ENCODE results near the gene IFT88.

The IFT88 gene

GRCh38 chr13:20582026-20582425 lies 15.1 kb downstream of the IFT88 start:
- H3K27ac Mint-ChIP-seq: no peak overlapping the region
- peaks cover 51% of the 10 kb centered on the region for H3K36me3 Mint-ChIP-seq
- H3K4me3 Mint-ChIP-seq: no peak overlapping the region
- peaks cover 18% of the 10 kb centered on the region for H3K9me3 Mint-ChIP-seq (ENCODE audit: low read depth)
- H3K4me1 Mint-ChIP-seq (ENCODE audit: low read depth): no peaks in the 10 kb centered on the region
- no peaks in the 10 kb centered on the region for H3K27me3 Mint-ChIP-seq

- H3K4me3 Mint-ChIP-seq: no peak overlapping the region
- H3K9me3 Mint-ChIP-seq (ENCODE audit: low read depth): peaks cover 12% of the 10 kb centered on the region
- no peaks in the 10 kb centered on the region for H3K4me1 Mint-ChIP-seq (ENCODE audit: low read depth)
- H3K27me3 Mint-ChIP-seq: no peaks in the 10 kb centered on the region
- H3K36me3 Mint-ChIP-seq: peaks cover 39% of the 10 kb centered on the region
- H3K27ac Mint-ChIP-seq: no peak overlapping the region
These were observed 16.9 kb downstream of the IFT88 start for GRCh38 chr13:20583803-20584293.

GRCh38 chr13:20585371-20585770 lies 18.4 kb downstream of the IFT88 start:
- H3K27me3 Mint-ChIP-seq: no peaks in the 10 kb centered on the region
- no peak overlapping the region for H3K27ac Mint-ChIP-seq
- H3K4me3 Mint-ChIP-seq: no peak overlapping the region
- no peaks in the 10 kb centered on the region for H3K4me1 Mint-ChIP-seq (ENCODE audit: low read depth)
- H3K36me3 Mint-ChIP-seq: peaks cover 33% of the 10 kb centered on the region
- H3K9me3 Mint-ChIP-seq (ENCODE audit: low read depth): peaks cover 12% of the 10 kb centered on the region

GRCh38 chr13:20588529-20589110 lies 21.7 kb downstream of the IFT88 start:
- Mint-ChIP-seq H3K27me3 (no peaks in the 10 kb centered on the region), H3K4me3 (no peak overlapping the region), H3K36me3 (peaks cover 17% of the 10 kb centered on the region), H3K27ac (no peak overlapping the region), H3K4me1 (ENCODE audit: low read depth) (no peaks in the 10 kb centered on the region), H3K9me3 (ENCODE audit: low read depth) (peaks cover 7% of the 10 kb centered on the region)

- Mint-ChIP-seq H3K36me3 (peaks cover 5% of the 10 kb centered on the region), H3K27ac (no peak overlapping the region), H3K4me3 (no peak overlapping the region), H3K9me3 (ENCODE audit: low read depth) (no peaks in the 10 kb centered on the region), H3K4me1 (ENCODE audit: low read depth) (no peaks in the 10 kb centered on the region), H3K27me3 (no peaks in the 10 kb centered on the region)
These were observed 23.6 kb downstream of the IFT88 start for GRCh38 chr13:20590561-20590960.

- Mint-ChIP-seq H3K9me3 (ENCODE audit: low read depth) (no peaks in the 10 kb centered on the region), H3K4me3 (no peak overlapping the region), H3K4me1 (ENCODE audit: low read depth) (no peaks in the 10 kb centered on the region), H3K27me3 (no peaks in the 10 kb centered on the region), H3K36me3 (peaks cover 2% of the 10 kb centered on the region), H3K27ac (no peak overlapping the region)
These were observed 25.6 kb downstream of the IFT88 start for GRCh38 chr13:20592606-20593005.

GRCh38 chr13:20594280-20594679 lies 27.3 kb downstream of the IFT88 start:
- peaks cover 2% of the 10 kb centered on the region for H3K36me3 Mint-ChIP-seq
- no peaks in the 10 kb centered on the region for H3K4me1 Mint-ChIP-seq (ENCODE audit: low read depth)
- H3K27ac Mint-ChIP-seq: no peak overlapping the region
- no peak overlapping the region for H3K4me3 Mint-ChIP-seq
- H3K9me3 Mint-ChIP-seq (ENCODE audit: low read depth): no peaks in the 10 kb centered on the region
- no peaks in the 10 kb centered on the region for H3K27me3 Mint-ChIP-seq

- Mint-ChIP-seq H3K36me3 (peaks cover 11% of the 10 kb centered on the region), H3K4me3 (no peak overlapping the region), H3K27me3 (no peaks in the 10 kb centered on the region), H3K27ac (no peak overlapping the region), H3K4me1 (ENCODE audit: low read depth) (no peaks in the 10 kb centered on the region), H3K9me3 (ENCODE audit: low read depth) (no peaks in the 10 kb centered on the region)
These were observed 40.1 kb downstream of the IFT88 start for GRCh38 chr13:20607015-20607414.

- Mint-ChIP-seq H3K27me3 (no peaks in the 10 kb centered on the region), H3K27ac (no peak overlapping the region), H3K4me1 (ENCODE audit: low read depth) (no peaks in the 10 kb centered on the region), H3K9me3 (ENCODE audit: low read depth) (no peaks in the 10 kb centered on the region), H3K4me3 (no peak overlapping the region), H3K36me3 (peaks cover 11% of the 10 kb centered on the region)
These were observed 41.6 kb downstream of the IFT88 start for GRCh38 chr13:20608438-20609020.

- H3K4me3 Mint-ChIP-seq: no peak overlapping the region
- H3K4me1 Mint-ChIP-seq (ENCODE audit: low read depth): no peaks in the 10 kb centered on the region
- H3K9me3 Mint-ChIP-seq (ENCODE audit: low read depth): no peaks in the 10 kb centered on the region
- H3K27me3 Mint-ChIP-seq: no peaks in the 10 kb centered on the region
- no peak overlapping the region for H3K27ac Mint-ChIP-seq
- peaks cover 11% of the 10 kb centered on the region for H3K36me3 Mint-ChIP-seq
These were observed 42.2 kb downstream of the IFT88 start for GRCh38 chr13:20609145-20609544.

GRCh38 chr13:20610006-20610405 lies 43.0 kb downstream of the IFT88 start:
- Mint-ChIP-seq H3K4me1 (ENCODE audit: low read depth) (no peaks in the 10 kb centered on the region), H3K27me3 (no peaks in the 10 kb centered on the region), H3K4me3 (no peak overlapping the region), H3K27ac (no peak overlapping the region), H3K36me3 (peaks cover 11% of the 10 kb centered on the region), H3K9me3 (ENCODE audit: low read depth) (no peaks in the 10 kb centered on the region)

- Mint-ChIP-seq H3K27me3 (no peaks in the 10 kb centered on the region), H3K36me3 (no peaks in the 10 kb centered on the region), H3K9me3 (ENCODE audit: low read depth) (no peaks in the 10 kb centered on the region), H3K4me1 (ENCODE audit: low read depth) (no peaks in the 10 kb centered on the region), H3K4me3 (no peak overlapping the region), H3K27ac (no peak overlapping the region)
These were observed 49.3 kb downstream of the IFT88 start for GRCh38 chr13:20616059-20616797.

- Mint-ChIP-seq H3K36me3 (peaks cover 29% of the 10 kb centered on the region), H3K4me3 (no peak overlapping the region), H3K4me1 (ENCODE audit: low read depth) (no peaks in the 10 kb centered on the region), H3K9me3 (ENCODE audit: low read depth) (peaks cover 5% of the 10 kb centered on the region), H3K27ac (no peak overlapping the region), H3K27me3 (no peaks in the 10 kb centered on the region)
These were observed 56.0 kb downstream of the IFT88 start for GRCh38 chr13:20623000-20623399.

GRCh38 chr13:20624213-20624612 lies 57.3 kb downstream of the IFT88 start:
- Mint-ChIP-seq H3K4me3 (no peak overlapping the region), H3K27me3 (no peaks in the 10 kb centered on the region), H3K36me3 (peaks cover 29% of the 10 kb centered on the region), H3K4me1 (ENCODE audit: low read depth) (no peaks in the 10 kb centered on the region), H3K9me3 (ENCODE audit: low read depth) (peaks cover 5% of the 10 kb centered on the region), H3K27ac (no peak overlapping the region)

GRCh38 chr13:20633802-20634201 lies 66.8 kb downstream of the IFT88 start:
- no peaks in the 10 kb centered on the region for H3K9me3 Mint-ChIP-seq (ENCODE audit: low read depth)
- no peak overlapping the region for H3K4me3 Mint-ChIP-seq
- H3K27me3 Mint-ChIP-seq: no peaks in the 10 kb centered on the region
- no peak overlapping the region for H3K27ac Mint-ChIP-seq
- no peaks in the 10 kb centered on the region for H3K4me1 Mint-ChIP-seq (ENCODE audit: low read depth)
- H3K36me3 Mint-ChIP-seq: peaks cover 22% of the 10 kb centered on the region
